HCT116 (cell line): ENCODE data around the gene COL12A1. TPM values are rescaled to one million over a fixed set of nuclear protein-coding genes. Genes with fewer than 3 reads are reported as not detected.

Source experiments
- ATAC-seq: fragments of 200-7000 bp; cut with Tn5 transposase; 2 replicates; pipeline ENCODE4 v1.9.1; 2020; ENCODE audit warnings: mild to moderate bottlenecking, moderate library complexity
- BruUV-seq: library from RNA; stranded (reverse); fragments of 400-500 nt; replicated peaks from 2 replicates; lab custom pipeline; 2021; lab: Mats Ljungman, UMichigan
- CTCF ChIA-PET: fragments of 300-600 bp; sonication (Branson Sonifier 250); formaldehyde crosslinking; loops from one replicate; lab custom pipeline; 2021; ENCODE audit warnings: antibody characterized with exemption; lab: Charles Lee
- POLR2A ChIA-PET: fragments of 300-600, 350-600 bp; sonication (Branson Sonifier 250); formaldehyde crosslinking; loops from one replicate; lab custom pipeline; 2021; ENCODE audit warnings: antibody characterized with exemption; lab: Charles Lee
- RAD21 ChIA-PET, 2 experiments: fragments of 300-600 bp; sonication (Branson Sonifier 250); formaldehyde crosslinking; loops; one replicate each; lab custom pipeline; 2023; ENCODE audit warnings: low total read pairs in 2 of 2; ENCODE audit not compliant: uncharacterized antibody in 2 of 2, unreplicated experiment in 2 of 2, low non-redundant PET in 1 of 2; lab: Charles Lee
- DNase-seq: peaks from one replicate; pipeline ENCODE4 v3.0.0-alpha.2; 2010; ENCODE audit warnings: low read depth, low spot score
- H2AFZ ChIP-seq: fragments of 200-600 bp; shearing (Covaris generic), sonication (generic); 2 replicates; pipeline ENCODE4 v1.6.1; 2017; ENCODE audit warnings: low read depth, mixed run types, mixed read lengths, antibody characterized with exemption, low read length; ENCODE audit not compliant: poor library complexity, severe bottlenecking
- H3K27ac ChIP-seq: 2 replicates; pipeline ENCODE4 v1.5.1; 2012; ENCODE audit warnings: low read depth, low read length
- H3K27me3 ChIP-seq: fragments of 200-600 bp; sonication (generic); 2 replicates; pipeline ENCODE4 v1.6.1; 2016; ENCODE audit warnings: mixed run types, low read length, mixed read lengths; ENCODE audit not compliant: insufficient read depth
- H3K36me3 ChIP-seq, 2 experiments: fragments of 200-500 bp in 1 of 2; fragments of 200-600 bp in 1 of 2; sonication (Bioruptor generic) in 1 of 2; sonication (generic) in 1 of 2; 2 replicates each; pipeline versions ENCODE4 v1.5.1 to v1.6.1; 2014 to 2016; ENCODE audit warnings: low read length in 2 of 2, inconsistent platforms in 1 of 2, mixed read lengths in 1 of 2, mixed run types in 1 of 2; ENCODE audit not compliant: insufficient read depth in 2 of 2, control insufficient read depth in 1 of 2
- H3K4me1 ChIP-seq, 2 experiments: fragments of 200-600 bp in 1 of 2; sonication (generic) in 1 of 2; 2 replicates each; pipeline versions ENCODE4 v1.5.1 to v1.6.1; 2012 to 2017; ENCODE audit warnings: low read length in 2 of 2, inconsistent platforms in 1 of 2, mild to moderate bottlenecking in 1 of 2, mixed read lengths in 1 of 2, mixed run types in 1 of 2, moderate library complexity in 1 of 2; ENCODE audit not compliant: insufficient read depth in 2 of 2, control insufficient read depth in 1 of 2
- H3K4me2 ChIP-seq: fragments of 200-600 bp; sonication (generic); 2 replicates; pipeline ENCODE4 v1.6.1; 2017; ENCODE audit warnings: mixed run types, low read length, mixed read lengths
- H3K4me3 ChIP-seq, 2 experiments: fragments of 200-600 bp in 1 of 2; sonication (generic) in 1 of 2; replicated peaks in 1 of 2; 2 replicates each; pipeline ENCODE4 v1.5.1; 2011 to 2016; ENCODE audit warnings: low read length in 2 of 2, control low read depth in 1 of 2, low read depth in 1 of 2, mild to moderate bottlenecking in 1 of 2, mixed read lengths in 1 of 2, mixed run types in 1 of 2
- H3K79me2 ChIP-seq: fragments of 200-600 bp; sonication (generic); 2 replicates; pipeline ENCODE4 v1.6.1; 2017; ENCODE audit warnings: mild to moderate bottlenecking, mixed run types, low read length, moderate library complexity, mixed read lengths; ENCODE audit not compliant: insufficient read depth
- H3K9ac ChIP-seq: fragments of 200-600 bp; sonication (generic); 2 replicates; pipeline ENCODE4 v1.6.1; 2016; ENCODE audit warnings: low read length, mixed read lengths
- H3K9me2 ChIP-seq: fragments of 200-600 bp; sonication (generic), shearing (Covaris generic); 2 replicates; pipeline ENCODE4 v1.6.1; 2017; ENCODE audit warnings: mixed run types, mild to moderate bottlenecking, moderate library complexity; ENCODE audit not compliant: insufficient read depth
- H3K9me3 ChIP-seq, 2 experiments: fragments of 200-500 bp in 1 of 2; fragments of 200-600 bp in 1 of 2; sonication (Bioruptor generic) in 1 of 2; sonication (generic) in 1 of 2; 2 replicates each; pipeline ENCODE4 v1.6.1; 2014 to 2017; ENCODE audit warnings: low read length in 2 of 2, mixed read lengths in 2 of 2, inconsistent platforms in 1 of 2, low read depth in 1 of 2, mild to moderate bottlenecking in 1 of 2, mixed run types in 1 of 2, moderate library complexity in 1 of 2; ENCODE audit not compliant: control insufficient read depth in 1 of 2, insufficient read depth in 1 of 2
- H4K20me1 ChIP-seq: fragments of 200-600 bp; sonication (generic), shearing (Covaris generic); 2 replicates; pipeline ENCODE4 v1.6.1; 2017; ENCODE audit warnings: mixed run types, mild to moderate bottlenecking, moderate library complexity; ENCODE audit not compliant: insufficient read depth
- CBX3 ChIP-seq: IDR thresholded peaks from 2 replicates; pipeline ENCODE4 v1.6.1; 2012; ENCODE audit warnings: low read depth
- CEBPB ChIP-seq: IDR thresholded peaks from 2 replicates; pipeline ENCODE4 v1.6.1; 2012; ENCODE audit warnings: low read depth
- CTCF ChIP-seq, 3 experiments: fragments of 200-600 bp in 1 of 3; sonication (generic) in 1 of 3; IDR thresholded peaks in 2 of 3; conservative IDR thresholded peaks in 1 of 3; 2 replicates each; pipeline ENCODE4 v1.5.1; 2012 to 2017; ENCODE audit warnings: low read depth in 2 of 3, low read length in 2 of 3, antibody characterized with exemption in 1 of 3, borderline replicate concordance in 1 of 3, control low read depth in 1 of 3, mild to moderate bottlenecking in 1 of 3, mixed read lengths in 1 of 3, mixed run types in 1 of 3, moderate library complexity in 1 of 3; ENCODE audit not compliant: insufficient read depth in 1 of 3
- ELF1 ChIP-seq: IDR thresholded peaks from 2 replicates; pipeline ENCODE4 v1.6.1; 2012; ENCODE audit warnings: low read depth, borderline replicate concordance
- FOSL1 ChIP-seq: IDR thresholded peaks from 2 replicates; pipeline ENCODE4 v1.6.1; 2012; ENCODE audit warnings: low read depth
- JUND ChIP-seq: IDR thresholded peaks from 2 replicates; pipeline ENCODE4 v1.6.1; 2012
- MAX ChIP-seq: IDR thresholded peaks from 2 replicates; pipeline ENCODE4 v1.6.1; 2012
- POLR2AphosphoS5 ChIP-seq: IDR thresholded peaks from 2 replicates; pipeline ENCODE4 v1.6.1; 2011; ENCODE audit warnings: mild to moderate bottlenecking, low read depth, low read length, moderate library complexity
- RAD21 ChIP-seq: IDR thresholded peaks from 2 replicates; pipeline ENCODE4 v1.6.1; 2012; ENCODE audit warnings: low read depth, mild to moderate bottlenecking
- REST ChIP-seq: IDR thresholded peaks from 2 replicates; pipeline ENCODE4 v1.6.1; 2012; ENCODE audit warnings: low read depth
- SIN3A ChIP-seq: IDR thresholded peaks from 2 replicates; pipeline ENCODE4 v1.6.1; 2012; ENCODE audit warnings: low read depth
- SP1 ChIP-seq: IDR thresholded peaks from 2 replicates; pipeline ENCODE4 v1.6.1; 2012; ENCODE audit warnings: low read depth
- YY1 ChIP-seq: IDR thresholded peaks from 2 replicates; pipeline ENCODE4 v1.6.1; 2011; ENCODE audit warnings: low read length, low read depth, moderate library complexity, mild to moderate bottlenecking; ENCODE audit not compliant: insufficient replicate concordance; ENCODE audit errors: extremely low read depth
- ZBTB33 ChIP-seq: IDR thresholded peaks from 2 replicates; pipeline ENCODE4 v1.6.1; 2011; ENCODE audit warnings: mild to moderate bottlenecking, low read length, moderate library complexity; ENCODE audit not compliant: insufficient replicate concordance; ENCODE audit errors: extremely low read depth
- ZNF274 ChIP-seq: fragments of 200-500 bp; sonication (Bioruptor generic); IDR thresholded peaks from 2 replicates; pipeline ENCODE4 v1.6.1; 2014; ENCODE audit warnings: mild to moderate bottlenecking, low read depth, low read length, inconsistent platforms
- intact Hi-C: fragments of 100-400 bp; cut with micrococcal nuclease; formaldehyde crosslinking; loops from 2 replicates; pipeline ENCODE4 v1.10.0; 2022
- total RNA-seq: library from RNA; stranded (reverse); gene quantifications from one replicate; pipeline ENCODE4 v1.2.1, GENCODE V29; 2021; ENCODE audit not compliant: unreplicated experiment

The COL12A1 gene
- total RNA-seq, 1 experiment from 2014 or later = 23.5 TPM

- POLR2A ChIA-PET = interaction anchor here (0.5 kb wide), 1 partner anchor 1445 kb away, joined by 3 read pairs; no protein-coding TSS in a partner anchor
- RAD21 ChIA-PET = no interaction called here
- no peak overlapping the region for H3K27ac ChIP-seq
- no peak overlapping the region for H3K4me2 ChIP-seq
- ATAC-seq = no peak
- H3K9me2 ChIP-seq = no peaks in the 10 kb centered on the region
- intact Hi-C loops = loop anchor here (1.0 kb wide), 2 partner anchors 314 to 1357 kb away; no protein-coding TSS in a partner anchor
- no peaks in the 10 kb centered on the region for H3K79me2 ChIP-seq
- no peaks in the 10 kb centered on the region for H3K27me3 ChIP-seq
- H3K36me3 ChIP-seq = no peaks in the 10 kb centered on the region
- no peak overlapping the region for H3K4me3 ChIP-seq
- peaks cover 0 to 12% of the 10 kb centered on the region in 2 experiments; a peak in 2 of 4 replicates for H3K4me1 ChIP-seq
- TF ChIP-seq ZNF274 = no peak
- no peak for TF ChIP-seq ELF1
- TF ChIP-seq FOSL1 = no peak
- TF ChIP-seq RAD21 = no peak
- TF ChIP-seq CTCF (IDR thresholded peaks at IDR 0.05 in 2 of 3, conservative IDR thresholded peaks at IDR 0.05 in 1 of 3; ENCODE audit: borderline replicate concordance in 1 of 3, insufficient read depth in 1 of 3, low read depth in 2 of 3, low read length in 2 of 3) = no peak
- no peak for TF ChIP-seq SIN3A
- TF ChIP-seq CEBPB = no peak
- TF ChIP-seq ZBTB33 = no peak
- TF ChIP-seq REST = no peak
- no peak for TF ChIP-seq JUND
- TF ChIP-seq MAX = no peak
- no peak for TF ChIP-seq YY1
- TF ChIP-seq POLR2AphosphoS5 = no peak
- TF ChIP-seq CBX3 = no peak
- TF ChIP-seq SP1 = no peak
- peak overlapping the region; percentile 81 for H2AFZ ChIP-seq
- H3K9ac ChIP-seq = no peak overlapping the region
- BruUV-seq = no TSS peak
- DNase-seq = no peak
- no peaks in the 10 kb centered on the region for H3K9me3 ChIP-seq
- CTCF ChIA-PET = interaction anchor here (0.9 to 4.4 kb wide), 15 partner anchors 9 to 1886 kb away, joined by 3 to 33 read pairs (median 4); no protein-coding TSS in a partner anchor
- no peaks in the 10 kb centered on the region for H4K20me1 ChIP-seq
Observed at GRCh38 chr6:75211920-75212590, 6.2 kb upstream of the COL12A1 start.
